K562 (cell line): Measurements from ENCODE around the gene SST. TPM values are rescaled to one million over a fixed set of nuclear protein-coding genes. Genes with fewer than 3 reads are reported as not detected.

Experiments
- ATAC-seq: fragments of 200-7000 bp; cut with Tn5 transposase; 3 replicates; pipeline ENCODE4 v1.9.1; 2020; ENCODE audit warnings: moderate library complexity
- BruUV-seq: library from RNA; stranded (reverse); fragments of 400-500 nt; replicated peaks from 2 replicates; lab custom pipeline; 2021; lab: Mats Ljungman, UMichigan
- CTCF ChIA-PET: fragments of 300-600 bp; formaldehyde crosslinking; extraction: SDS; loops from one replicate; lab custom pipeline; 2021; ENCODE audit warnings: low intra/inter-chr PET ratio; lab: Yijun Ruan, JAX
- POLR2A ChIA-PET: fragments of 300-600, 350-650 bp; sonication (Branson Sonifier 250); formaldehyde crosslinking; extraction: SDS; loops from one replicate; lab custom pipeline; 2021; ENCODE audit warnings: antibody characterized with exemption, inconsistent platforms; lab: Yijun Ruan, JAX
- DNase-seq, 4 experiments: peaks; one replicate each; pipeline versions ENCODE4 v3.0.0 to v3.0.0-alpha.2; 2011 to 2018; ENCODE audit warnings: low spot score in 3 of 4, mixed read lengths in 3 of 4; ENCODE audit errors: extremely low read depth in 1 of 4
- FAIRE-seq: peaks from 2 replicates; lab custom pipeline; 2011; peaks lifted over from hg19 to GRCh38; lab: Jason Lieb, UNC
- H2AFZ ChIP-seq: 2 replicates; pipeline ENCODE4 v1.6.0; 2011; ENCODE audit warnings: low read depth, low read length, control low read depth, inconsistent platforms
- H3K27ac ChIP-seq: fragments of 200-600 bp; 3 replicates; pipeline ENCODE4 v1.8.0; 2011; ENCODE audit warnings: low read depth, mild to moderate bottlenecking, control low read depth, inconsistent platforms, low read length, moderate library complexity, mixed read lengths; ENCODE audit errors: extremely low read depth
- H3K27me3 ChIP-seq, 2 experiments: fragments of 300-600 bp in 1 of 2; 2 replicates in 1 of 2; 3 replicates in 1 of 2; pipeline versions ENCODE4 v1.6.0 to v1.8.0; 2011; ENCODE audit warnings: inconsistent platforms in 2 of 2, low read length in 2 of 2, mild to moderate bottlenecking in 1 of 2, mixed read lengths in 1 of 2, moderate library complexity in 1 of 2; ENCODE audit not compliant: control insufficient read depth in 2 of 2, insufficient read depth in 2 of 2
- H3K36me3 ChIP-seq: fragments of 300-600 bp; 3 replicates; pipeline ENCODE4 v1.8.0; 2011; ENCODE audit warnings: mild to moderate bottlenecking, low read length, inconsistent platforms; ENCODE audit not compliant: control insufficient read depth, insufficient read depth
- H3K4me1 ChIP-seq, 2 experiments: fragments of 200-600 bp in 1 of 2; replicated peaks in 1 of 2; 2 replicates in 1 of 2; 3 replicates in 1 of 2; pipeline versions ENCODE4 v1.5.1 to v1.8.0; 2011; ENCODE audit warnings: inconsistent platforms in 2 of 2, low read length in 2 of 2, mild to moderate bottlenecking in 1 of 2, mixed read lengths in 1 of 2, moderate library complexity in 1 of 2; ENCODE audit not compliant: control insufficient read depth in 2 of 2, insufficient read depth in 2 of 2
- H3K4me2 ChIP-seq: 2 replicates; pipeline ENCODE4 v1.6.1; 2011; ENCODE audit warnings: low read length, control low read depth, inconsistent platforms, mixed read lengths; ENCODE audit not compliant: insufficient read depth
- H3K4me3 ChIP-seq: fragments of 200-600 bp; sonication (generic), shearing (Covaris generic); 2 replicates; pipeline ENCODE4 v1.5.1; 2016; ENCODE audit warnings: control low read depth, inconsistent platforms
- H3K79me2 ChIP-seq: fragments of 200-600 bp; 3 replicates; pipeline ENCODE4 v1.8.0; 2011; ENCODE audit warnings: low read length, inconsistent platforms; ENCODE audit not compliant: control insufficient read depth, insufficient read depth
- H3K9ac ChIP-seq, 2 experiments: 2 replicates each; pipeline versions ENCODE4 v1.6.0 to v1.6.1; 2011; ENCODE audit warnings: low read depth in 2 of 2, low read length in 2 of 2, control low read depth in 1 of 2, inconsistent platforms in 1 of 2, mild to moderate bottlenecking in 1 of 2, mixed read lengths in 1 of 2; ENCODE audit not compliant: insufficient read depth in 1 of 2
- H3K9me1 ChIP-seq: one replicate; pipeline ENCODE4 v1.6.0; 2011; ENCODE audit warnings: inconsistent platforms, mild to moderate bottlenecking, low read length, moderate library complexity; ENCODE audit not compliant: control insufficient read depth, insufficient read depth
- H3K9me3 ChIP-seq: replicated peaks from 2 replicates; pipeline ENCODE4 v1.5.1; 2011; ENCODE audit warnings: low read depth, low read length, inconsistent platforms; ENCODE audit not compliant: control insufficient read depth, insufficient read depth
- H4K20me1 ChIP-seq: replicated peaks from 2 replicates; pipeline ENCODE4 v1.6.1; 2011; ENCODE audit warnings: low read length, inconsistent platforms, mixed read lengths; ENCODE audit not compliant: control insufficient read depth, insufficient read depth
- BDP1 ChIP-seq: IDR thresholded peaks from 3 replicates; pipeline ENCODE4 v1.6.1; 2011; ENCODE audit not compliant: insufficient read length, insufficient read depth
- HEY1 ChIP-seq: fragments of 250-450 bp; sonication (Bioruptor Pico); IDR thresholded peaks from 2 replicates; pipeline ENCODE4 v1.5.0; 2020; ENCODE audit warnings: mild to moderate bottlenecking, moderate library complexity, borderline replicate concordance
- JUND ChIP-seq, 2 experiments: IDR thresholded peaks; 2 replicates in 1 of 2; 3 replicates in 1 of 2; pipeline ENCODE4 v1.6.1; 2011; ENCODE audit warnings: borderline replicate concordance in 2 of 2, low read depth in 2 of 2, low read length in 2 of 2, improper control_type of control experiment in 1 of 2, missing biosample characterization in 1 of 2, missing genetic modification characterization in 1 of 2, missing genetic modification reagents in 1 of 2
- MEF2D ChIP-seq: conservative IDR thresholded peaks from 2 replicates; pipeline ENCODE4 v1.6.1; 2016; ENCODE audit warnings: low read depth, missing genetic modification characterization, missing compliant biosample characterization
- POLR2B ChIP-seq: fragments of 450-650 bp; IDR thresholded peaks from 2 replicates; pipeline ENCODE4 v1.6.1; 2018; ENCODE audit warnings: low read depth; ENCODE audit not compliant: partially characterized antibody
- SP1 ChIP-seq: sonication (generic); formaldehyde crosslinking; IDR thresholded peaks from 2 replicates; pipeline ENCODE4 v1.8.1; 2022; ENCODE audit warnings: mild to moderate bottlenecking, missing genetic modification reagents
- WGBS: fragments of 100-300 bp; shearing (Covaris generic); methylation state at CpG from one replicate; pipeline ENCODE4 v1.1.6; 2016; ENCODE audit warnings: low coverage, mixed read lengths; ENCODE audit not compliant: insufficient coverage; ENCODE audit errors: missing lambda C conversion rate; 5-methylcytosine and 5-hydroxymethylcytosine counted together
- in situ Hi-C: fragments of 300-500 bp; cut with MboI; formaldehyde crosslinking; loops from 4 replicates; pipeline ENCODE4 v1.15.0; 2018; ENCODE audit warnings: inconsistent platforms, mixed read lengths
- intact Hi-C: fragments of 100-400 bp; cut with micrococcal nuclease; formaldehyde crosslinking; loops from 2 replicates; pipeline ENCODE4 v1.14.2; 2022
- polyA plus RNA-seq, 8 experiments: library from polyadenylated mRNA; depleted of rRNA in 4 of 8; stranded (reverse) in 5 of 8; unstranded in 3 of 8; fragments of >200 nt; fragmentation: Nextera tagmentation in 2 of 8; fragmentation: Illumina TruSeq in 1 of 8; extraction: Ambion mirVana in 2 of 8; extraction: Trizol in 1 of 8; gene quantifications; 2 replicates each; pipeline versions ENCODE4 v1.2.1 to v1.2.3, GENCODE V29; 2011 to 2014; ENCODE audit warnings: inconsistent platforms in 1 of 8, missing spikeins in 1 of 8
- total RNA-seq, 7 experiments: library from RNA; depleted of rRNA in 6 of 7; stranded (reverse); fragments of >200 nt in 6 of 7; fragmentation: Illumina TruSeq in 2 of 7; extraction: Trizol in 2 of 7; gene quantifications; 2 replicates each; pipeline versions ENCODE4 v1.2.1 to v1.2.3, GENCODE V29; 2011 to 2021; ENCODE audit warnings: low replicate concordance in 1 of 7
- TF ChIP-seq, protein P1 (sequence below), 2 experiments: fragments of 450-650 bp in 1 of 2; IDR thresholded peaks; 2 replicates each; pipeline ENCODE4 v1.6.1; 2011 to 2017; ENCODE audit warnings: low read depth in 2 of 2, antibody characterized with exemption in 1 of 2, borderline replicate concordance in 1 of 2, low read length in 1 of 2, mild to moderate bottlenecking in 1 of 2, mixed read lengths in 1 of 2; ENCODE audit not compliant: control insufficient read depth in 1 of 2
- TF ChIP-seq, protein P2 (sequence below), 2 experiments: IDR thresholded peaks in 1 of 2; conservative IDR thresholded peaks in 1 of 2; 2 replicates each; pipeline ENCODE4 v1.6.1; 2016; ENCODE audit warnings: low read depth in 2 of 2, mild to moderate bottlenecking in 1 of 2, missing compliant biosample characterization in 1 of 2, missing genetic modification characterization in 1 of 2, moderate library complexity in 1 of 2

Gene SST
- total and polyA plus RNA-seq, 9 of the 15 experiments (the other 6 are each of a cell fraction or from before 2014, with no cell fraction given): not detected

DNA sequence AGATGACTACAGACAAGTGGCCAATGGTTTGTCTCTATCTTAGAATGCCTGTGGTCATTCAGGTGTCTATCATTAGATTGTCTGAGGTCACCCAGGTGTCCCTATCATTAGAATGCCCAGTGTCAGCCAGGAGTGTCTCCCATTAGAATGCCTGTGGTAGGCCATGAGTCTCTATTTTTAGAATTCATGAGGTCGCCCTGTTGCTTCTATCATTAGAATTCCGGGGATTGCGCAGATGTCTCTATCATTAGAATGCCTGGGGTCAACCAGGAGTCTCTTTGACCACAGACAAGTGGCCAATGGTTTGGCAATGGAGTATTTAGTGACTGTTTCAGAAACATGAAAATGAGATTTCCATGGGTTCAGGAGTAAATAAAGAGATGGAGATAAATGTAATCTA is 24.6 kb upstream of the SST start:
- intact Hi-C loops (no loop called here), in situ Hi-C loops (no loop called here)
- WGBS: 0% methylated on average over 3 of the region's 3 CpGs
- no peak for FAIRE-seq
- H3K79me2 ChIP-seq: no peaks in the 10 kb centered on the region
- H2AFZ ChIP-seq: no peak overlapping the region
- no peak overlapping the region for H3K4me3 ChIP-seq
- H3K4me1 ChIP-seq: peaks cover 0 to 8% of the 10 kb centered on the region in 2 experiments; a peak in 1 of 5 replicates
- BruUV-seq: no TSS peak
- no peaks in the 10 kb centered on the region for H3K9me1 ChIP-seq
- H3K36me3 ChIP-seq: no peaks in the 10 kb centered on the region
- no peak overlapping the region for H3K27ac ChIP-seq
- peaks cover 0 to 22% of the 10 kb centered on the region in 2 experiments; a peak in 3 of 5 replicates for H3K27me3 ChIP-seq
- no peak overlapping the region for H3K4me2 ChIP-seq
- no peak for DNase-seq
- no peak for ATAC-seq
- H3K9me3 ChIP-seq: no peaks in the 10 kb centered on the region
- peak; percentile 33; the same call in 1 of the 2 replicates for TF ChIP-seq MEF2D
- TF ChIP-seq HEY1 (CRISPR knock-in tag): no peak
- no peaks in the 10 kb centered on the region for H4K20me1 ChIP-seq
- POLR2A ChIA-PET: interaction anchor here (0.5 kb wide), 1 partner anchor 9 kb away, joined by 3 read pairs; no protein-coding TSS in a partner anchor
- CTCF ChIA-PET: no interaction called here
- H3K9ac ChIP-seq: no peak overlapping the region

DNA sequence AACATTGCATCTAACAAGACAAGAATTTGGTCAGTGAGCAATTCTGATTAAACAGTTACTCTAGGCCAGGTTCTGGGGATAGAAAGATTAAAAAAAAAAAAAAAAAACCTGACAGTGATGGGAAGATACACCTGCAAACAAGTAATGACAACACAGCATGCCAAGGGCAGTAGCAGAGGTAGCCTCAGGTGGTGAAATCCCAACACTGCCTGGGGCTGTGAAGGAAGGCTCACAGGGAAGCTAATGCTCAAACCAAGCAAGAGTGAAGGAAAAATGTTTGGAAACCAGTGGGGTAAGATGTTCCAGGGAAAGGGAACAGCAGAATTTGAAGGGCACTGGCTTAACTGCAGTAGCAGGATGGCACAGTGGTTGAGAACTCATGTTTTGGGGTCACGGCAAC is 23.2 kb upstream of the SST start:
- no peaks in the 10 kb centered on the region for H3K36me3 ChIP-seq
- WGBS: 0% methylated on average over 1 of the region's 1 CpG
- DNase-seq: no peak
- no peak overlapping the region for H3K27ac ChIP-seq
- intact Hi-C loops: no loop called here
- no peak for ATAC-seq
- H3K4me2 ChIP-seq: no peak overlapping the region
- no peaks in the 10 kb centered on the region for H3K9me1 ChIP-seq
- H2AFZ ChIP-seq: no peak overlapping the region
- ChIA-PET POLR2A (interaction anchor here (0.7 to 1.4 kb wide), 2 partner anchors 10 to 83 kb away, joined by 3 to 6 read pairs; no protein-coding TSS in a partner anchor), CTCF (no interaction called here)
- no peaks in the 10 kb centered on the region for H3K9me3 ChIP-seq
- no TSS peak for BruUV-seq
- no peak overlapping the region for H3K4me3 ChIP-seq
- H4K20me1 ChIP-seq: no peaks in the 10 kb centered on the region
- no peak for FAIRE-seq
- H3K79me2 ChIP-seq: no peaks in the 10 kb centered on the region
- H3K4me1 ChIP-seq: peaks cover 0 to under 1% of the 10 kb centered on the region in 2 experiments; a peak in 1 of 5 replicates
- H3K9ac ChIP-seq: no peak overlapping the region
- in situ Hi-C loops: no loop called here
- peaks cover 0 to 9% of the 10 kb centered on the region in 2 experiments; a peak in 3 of 5 replicates for H3K27me3 ChIP-seq
- TF ChIP-seq, protein P1, sequence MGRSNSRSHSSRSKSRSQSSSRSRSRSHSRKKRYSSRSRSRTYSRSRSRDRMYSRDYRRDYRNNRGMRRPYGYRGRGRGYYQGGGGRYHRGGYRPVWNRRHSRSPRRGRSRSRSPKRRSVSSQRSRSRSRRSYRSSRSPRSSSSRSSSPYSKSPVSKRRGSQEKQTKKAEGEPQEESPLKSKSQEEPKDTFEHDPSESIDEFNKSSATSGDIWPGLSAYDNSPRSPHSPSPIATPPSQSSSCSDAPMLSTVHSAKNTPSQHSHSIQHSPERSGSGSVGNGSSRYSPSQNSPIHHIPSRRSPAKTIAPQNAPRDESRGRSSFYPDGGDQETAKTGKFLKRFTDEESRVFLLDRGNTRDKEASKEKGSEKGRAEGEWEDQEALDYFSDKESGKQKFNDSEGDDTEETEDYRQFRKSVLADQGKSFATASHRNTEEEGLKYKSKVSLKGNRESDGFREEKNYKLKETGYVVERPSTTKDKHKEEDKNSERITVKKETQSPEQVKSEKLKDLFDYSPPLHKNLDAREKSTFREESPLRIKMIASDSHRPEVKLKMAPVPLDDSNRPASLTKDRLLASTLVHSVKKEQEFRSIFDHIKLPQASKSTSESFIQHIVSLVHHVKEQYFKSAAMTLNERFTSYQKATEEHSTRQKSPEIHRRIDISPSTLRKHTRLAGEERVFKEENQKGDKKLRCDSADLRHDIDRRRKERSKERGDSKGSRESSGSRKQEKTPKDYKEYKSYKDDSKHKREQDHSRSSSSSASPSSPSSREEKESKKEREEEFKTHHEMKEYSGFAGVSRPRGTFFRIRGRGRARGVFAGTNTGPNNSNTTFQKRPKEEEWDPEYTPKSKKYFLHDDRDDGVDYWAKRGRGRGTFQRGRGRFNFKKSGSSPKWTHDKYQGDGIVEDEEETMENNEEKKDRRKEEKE (IDR thresholded peaks at IDR 0.05; ENCODE audit: borderline replicate concordance in 1 of 2, control insufficient read depth in 1 of 2, low read depth in 2 of 2, low read length in 1 of 2): no peak
- TF ChIP-seq JUND (IDR thresholded peaks at IDR 0.05; ENCODE audit: borderline replicate concordance, low read depth, low read length) (no peak), JUND (tag; IDR thresholded peaks at IDR 0.05; ENCODE audit: borderline replicate concordance, low read depth, low read length) (no peak), POLR2B (no peak), BDP1 (no peak), SP1 (CRISPR knock-in tag) (no peak)
- TF ChIP-seq, protein P2, sequence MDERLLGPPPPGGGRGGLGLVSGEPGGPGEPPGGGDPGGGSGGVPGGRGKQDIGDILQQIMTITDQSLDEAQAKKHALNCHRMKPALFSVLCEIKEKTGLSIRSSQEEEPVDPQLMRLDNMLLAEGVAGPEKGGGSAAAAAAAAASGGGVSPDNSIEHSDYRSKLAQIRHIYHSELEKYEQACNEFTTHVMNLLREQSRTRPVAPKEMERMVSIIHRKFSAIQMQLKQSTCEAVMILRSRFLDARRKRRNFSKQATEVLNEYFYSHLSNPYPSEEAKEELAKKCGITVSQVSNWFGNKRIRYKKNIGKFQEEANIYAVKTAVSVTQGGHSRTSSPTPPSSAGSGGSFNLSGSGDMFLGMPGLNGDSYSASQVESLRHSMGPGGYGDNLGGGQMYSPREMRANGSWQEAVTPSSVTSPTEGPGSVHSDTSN (CRISPR knock-in tag; IDR thresholded peaks at IDR 0.05; ENCODE audit: low read depth): no peak
- TF ChIP-seq, protein P2 (tag; conservative IDR thresholded peaks at IDR 0.05; ENCODE audit: low read depth): no peak
